ENCODE measurements around the gene CPXM2. TPM values are rescaled to one million over a fixed set of nuclear protein-coding genes. Genes with fewer than 3 reads are reported as not detected.

The CPXM2 gene
- total and polyA plus RNA-seq, 9 of the 15 experiments (the other 6 are each of a cell fraction or from before 2014, with no cell fraction given) = not detected

DNA sequence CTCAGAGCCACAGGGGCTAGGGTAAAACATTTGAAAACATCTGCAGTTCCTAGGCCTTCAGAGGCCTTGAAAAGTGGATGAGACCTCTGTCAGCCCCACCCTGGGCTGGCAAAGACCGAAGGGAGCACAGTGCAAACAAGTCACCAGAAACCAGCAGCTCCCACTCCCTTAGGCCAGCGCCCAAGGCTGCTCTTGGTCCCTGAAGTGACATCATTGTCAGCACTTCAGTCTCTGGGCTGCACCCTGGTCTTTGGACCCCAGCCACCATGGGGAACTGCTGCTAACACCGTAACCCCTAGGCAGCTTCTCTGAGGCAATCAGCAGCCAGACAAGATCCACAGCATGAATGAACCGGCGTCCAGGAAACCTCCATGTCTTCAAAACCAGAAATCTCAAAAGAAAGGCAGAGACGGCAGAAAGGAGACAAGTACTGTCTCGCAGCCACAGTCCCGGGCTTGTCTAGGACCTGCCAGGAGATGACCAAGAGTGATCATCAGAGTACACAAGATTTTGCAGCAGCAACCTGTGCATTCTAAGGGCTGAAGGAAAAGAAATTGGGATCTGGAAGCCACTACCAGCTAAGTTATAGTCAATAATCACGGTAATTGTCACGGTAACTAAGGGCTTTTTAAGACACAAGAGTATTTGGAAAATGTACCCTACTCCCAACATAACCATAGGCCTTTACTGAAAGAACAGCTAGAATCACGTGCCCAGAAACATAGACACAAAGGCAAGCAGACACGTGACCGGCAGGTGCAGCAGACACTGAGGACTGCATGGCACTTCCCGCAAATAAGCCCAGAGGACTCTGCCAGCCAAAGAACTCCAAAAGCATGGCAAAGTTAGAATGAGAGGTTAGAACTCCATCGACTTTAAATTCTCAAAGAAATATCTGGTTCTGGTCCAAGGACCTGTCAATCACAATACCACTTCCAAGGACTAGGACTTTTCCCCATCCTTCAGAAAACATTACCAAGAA, 23.3 kb downstream of the CPXM2 start:
- ATAC-seq (no peak), DNase-seq (ENCODE audit: extremely low read depth in 1 of 4, low spot score in 3 of 4) (no peak), FAIRE-seq (no peak)
- ChIA-PET POLR2A (no interaction called here), CTCF (ENCODE audit: low intra/inter-chr PET ratio) (no interaction called here)
- Histone ChIP-seq H3K9me3 (replicated peaks; ENCODE audit: control insufficient read depth, insufficient read depth, low read depth, low read length) (no peaks in the 10 kb centered on the region), H4K20me1 (replicated peaks; ENCODE audit: control insufficient read depth, insufficient read depth, low read length) (no peaks in the 10 kb centered on the region), H3K9ac (ENCODE audit: insufficient read depth in 1 of 2, low read depth in 2 of 2, low read length in 2 of 2) (no peak overlapping the region), H3K36me3 (ENCODE audit: control insufficient read depth, insufficient read depth, low read length) (no peaks in the 10 kb centered on the region), H3K9me1 (ENCODE audit: control insufficient read depth, insufficient read depth, low read length) (no peaks in the 10 kb centered on the region), H3K4me3 (no peak overlapping the region), H3K27me3 (ENCODE audit: control insufficient read depth in 2 of 2, insufficient read depth in 2 of 2, low read length in 2 of 2) (peaks cover 0 to 14% of the 10 kb centered on the region in 2 experiments; a peak in 2 of 5 replicates), H3K27ac (ENCODE audit: extremely low read depth, low read depth, low read length) (no peak overlapping the region), H3K4me1 (replicated peaks in 1 of 2; ENCODE audit: control insufficient read depth in 2 of 2, insufficient read depth in 2 of 2, low read length in 2 of 2) (no peaks in the 10 kb centered on the region; a peak in 1 of 5 replicates), H2AFZ (ENCODE audit: low read depth, low read length) (no peak overlapping the region), H3K4me2 (ENCODE audit: insufficient read depth, low read length) (no peak overlapping the region), H3K79me2 (ENCODE audit: control insufficient read depth, insufficient read depth, low read length) (no peaks in the 10 kb centered on the region)
- intact Hi-C loops (cut with micrococcal nuclease) = no loop called here
- WGBS (ENCODE audit: insufficient coverage, low coverage, missing lambda C conversion rate) = 0% methylated on average over 13 of the region's 15 CpGs
- no TSS peak for BruUV-seq (replicated peaks)
- in situ Hi-C loops (cut with MboI) = no loop called here
- TF ChIP-seq SMAD2 (IDR thresholded peaks at IDR 0.05; ENCODE audit: low read depth, low read length) (no peak), KDM4B (IDR thresholded peaks at IDR 0.05; ENCODE audit: borderline replicate concordance in 2 of 2, low read depth in 1 of 2) (no peak), PHF8 (IDR thresholded peaks at IDR 0.05; ENCODE audit: borderline replicate concordance, low read length) (no peak)
- TF ChIP-seq, protein P1, sequence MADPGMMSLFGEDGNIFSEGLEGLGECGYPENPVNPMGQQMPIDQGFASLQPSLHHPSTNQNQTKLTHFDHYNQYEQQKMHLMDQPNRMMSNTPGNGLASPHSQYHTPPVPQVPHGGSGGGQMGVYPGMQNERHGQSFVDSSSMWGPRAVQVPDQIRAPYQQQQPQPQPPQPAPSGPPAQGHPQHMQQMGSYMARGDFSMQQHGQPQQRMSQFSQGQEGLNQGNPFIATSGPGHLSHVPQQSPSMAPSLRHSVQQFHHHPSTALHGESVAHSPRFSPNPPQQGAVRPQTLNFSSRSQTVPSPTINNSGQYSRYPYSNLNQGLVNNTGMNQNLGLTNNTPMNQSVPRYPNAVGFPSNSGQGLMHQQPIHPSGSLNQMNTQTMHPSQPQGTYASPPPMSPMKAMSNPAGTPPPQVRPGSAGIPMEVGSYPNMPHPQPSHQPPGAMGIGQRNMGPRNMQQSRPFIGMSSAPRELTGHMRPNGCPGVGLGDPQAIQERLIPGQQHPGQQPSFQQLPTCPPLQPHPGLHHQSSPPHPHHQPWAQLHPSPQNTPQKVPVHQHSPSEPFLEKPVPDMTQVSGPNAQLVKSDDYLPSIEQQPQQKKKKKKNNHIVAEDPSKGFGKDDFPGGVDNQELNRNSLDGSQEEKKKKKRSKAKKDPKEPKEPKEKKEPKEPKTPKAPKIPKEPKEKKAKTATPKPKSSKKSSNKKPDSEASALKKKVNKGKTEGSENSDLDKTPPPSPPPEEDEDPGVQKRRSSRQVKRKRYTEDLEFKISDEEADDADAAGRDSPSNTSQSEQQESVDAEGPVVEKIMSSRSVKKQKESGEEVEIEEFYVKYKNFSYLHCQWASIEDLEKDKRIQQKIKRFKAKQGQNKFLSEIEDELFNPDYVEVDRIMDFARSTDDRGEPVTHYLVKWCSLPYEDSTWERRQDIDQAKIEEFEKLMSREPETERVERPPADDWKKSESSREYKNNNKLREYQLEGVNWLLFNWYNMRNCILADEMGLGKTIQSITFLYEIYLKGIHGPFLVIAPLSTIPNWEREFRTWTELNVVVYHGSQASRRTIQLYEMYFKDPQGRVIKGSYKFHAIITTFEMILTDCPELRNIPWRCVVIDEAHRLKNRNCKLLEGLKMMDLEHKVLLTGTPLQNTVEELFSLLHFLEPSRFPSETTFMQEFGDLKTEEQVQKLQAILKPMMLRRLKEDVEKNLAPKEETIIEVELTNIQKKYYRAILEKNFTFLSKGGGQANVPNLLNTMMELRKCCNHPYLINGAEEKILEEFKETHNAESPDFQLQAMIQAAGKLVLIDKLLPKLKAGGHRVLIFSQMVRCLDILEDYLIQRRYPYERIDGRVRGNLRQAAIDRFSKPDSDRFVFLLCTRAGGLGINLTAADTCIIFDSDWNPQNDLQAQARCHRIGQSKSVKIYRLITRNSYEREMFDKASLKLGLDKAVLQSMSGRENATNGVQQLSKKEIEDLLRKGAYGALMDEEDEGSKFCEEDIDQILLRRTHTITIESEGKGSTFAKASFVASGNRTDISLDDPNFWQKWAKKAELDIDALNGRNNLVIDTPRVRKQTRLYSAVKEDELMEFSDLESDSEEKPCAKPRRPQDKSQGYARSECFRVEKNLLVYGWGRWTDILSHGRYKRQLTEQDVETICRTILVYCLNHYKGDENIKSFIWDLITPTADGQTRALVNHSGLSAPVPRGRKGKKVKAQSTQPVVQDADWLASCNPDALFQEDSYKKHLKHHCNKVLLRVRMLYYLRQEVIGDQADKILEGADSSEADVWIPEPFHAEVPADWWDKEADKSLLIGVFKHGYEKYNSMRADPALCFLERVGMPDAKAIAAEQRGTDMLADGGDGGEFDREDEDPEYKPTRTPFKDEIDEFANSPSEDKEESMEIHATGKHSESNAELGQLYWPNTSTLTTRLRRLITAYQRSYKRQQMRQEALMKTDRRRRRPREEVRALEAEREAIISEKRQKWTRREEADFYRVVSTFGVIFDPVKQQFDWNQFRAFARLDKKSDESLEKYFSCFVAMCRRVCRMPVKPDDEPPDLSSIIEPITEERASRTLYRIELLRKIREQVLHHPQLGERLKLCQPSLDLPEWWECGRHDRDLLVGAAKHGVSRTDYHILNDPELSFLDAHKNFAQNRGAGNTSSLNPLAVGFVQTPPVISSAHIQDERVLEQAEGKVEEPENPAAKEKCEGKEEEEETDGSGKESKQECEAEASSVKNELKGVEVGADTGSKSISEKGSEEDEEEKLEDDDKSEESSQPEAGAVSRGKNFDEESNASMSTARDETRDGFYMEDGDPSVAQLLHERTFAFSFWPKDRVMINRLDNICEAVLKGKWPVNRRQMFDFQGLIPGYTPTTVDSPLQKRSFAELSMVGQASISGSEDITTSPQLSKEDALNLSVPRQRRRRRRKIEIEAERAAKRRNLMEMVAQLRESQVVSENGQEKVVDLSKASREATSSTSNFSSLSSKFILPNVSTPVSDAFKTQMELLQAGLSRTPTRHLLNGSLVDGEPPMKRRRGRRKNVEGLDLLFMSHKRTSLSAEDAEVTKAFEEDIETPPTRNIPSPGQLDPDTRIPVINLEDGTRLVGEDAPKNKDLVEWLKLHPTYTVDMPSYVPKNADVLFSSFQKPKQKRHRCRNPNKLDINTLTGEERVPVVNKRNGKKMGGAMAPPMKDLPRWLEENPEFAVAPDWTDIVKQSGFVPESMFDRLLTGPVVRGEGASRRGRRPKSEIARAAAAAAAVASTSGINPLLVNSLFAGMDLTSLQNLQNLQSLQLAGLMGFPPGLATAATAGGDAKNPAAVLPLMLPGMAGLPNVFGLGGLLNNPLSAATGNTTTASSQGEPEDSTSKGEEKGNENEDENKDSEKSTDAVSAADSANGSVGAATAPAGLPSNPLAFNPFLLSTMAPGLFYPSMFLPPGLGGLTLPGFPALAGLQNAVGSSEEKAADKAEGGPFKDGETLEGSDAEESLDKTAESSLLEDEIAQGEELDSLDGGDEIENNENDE (IDR thresholded peaks at IDR 0.05; ENCODE audit: low read depth, low read length) = no peak
- TF ChIP-seq, protein P2, sequence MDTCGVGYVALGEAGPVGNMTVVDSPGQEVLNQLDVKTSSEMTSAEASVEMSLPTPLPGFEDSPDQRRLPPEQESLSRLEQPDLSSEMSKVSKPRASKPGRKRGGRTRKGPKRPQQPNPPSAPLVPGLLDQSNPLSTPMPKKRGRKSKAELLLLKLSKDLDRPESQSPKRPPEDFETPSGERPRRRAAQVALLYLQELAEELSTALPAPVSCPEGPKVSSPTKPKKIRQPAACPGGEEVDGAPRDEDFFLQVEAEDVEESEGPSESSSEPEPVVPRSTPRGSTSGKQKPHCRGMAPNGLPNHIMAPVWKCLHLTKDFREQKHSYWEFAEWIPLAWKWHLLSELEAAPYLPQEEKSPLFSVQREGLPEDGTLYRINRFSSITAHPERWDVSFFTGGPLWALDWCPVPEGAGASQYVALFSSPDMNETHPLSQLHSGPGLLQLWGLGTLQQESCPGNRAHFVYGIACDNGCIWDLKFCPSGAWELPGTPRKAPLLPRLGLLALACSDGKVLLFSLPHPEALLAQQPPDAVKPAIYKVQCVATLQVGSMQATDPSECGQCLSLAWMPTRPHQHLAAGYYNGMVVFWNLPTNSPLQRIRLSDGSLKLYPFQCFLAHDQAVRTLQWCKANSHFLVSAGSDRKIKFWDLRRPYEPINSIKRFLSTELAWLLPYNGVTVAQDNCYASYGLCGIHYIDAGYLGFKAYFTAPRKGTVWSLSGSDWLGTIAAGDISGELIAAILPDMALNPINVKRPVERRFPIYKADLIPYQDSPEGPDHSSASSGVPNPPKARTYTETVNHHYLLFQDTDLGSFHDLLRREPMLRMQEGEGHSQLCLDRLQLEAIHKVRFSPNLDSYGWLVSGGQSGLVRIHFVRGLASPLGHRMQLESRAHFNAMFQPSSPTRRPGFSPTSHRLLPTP (IDR thresholded peaks at IDR 0.05; ENCODE audit: borderline replicate concordance, extremely low read depth, insufficient read length) = no peak

All from K562 (cell line).